ENCODE results near the gene PNN.

- TF ChIP-seq CTCF (IDR thresholded peaks at IDR 0.05) (no peak), POLR2A (IDR thresholded peaks at IDR 0.05) (no peak), POLR2AphosphoS5 (IDR thresholded peaks at IDR 0.05) (no peak), EP300 (IDR thresholded peaks at IDR 0.05) (no peak)
These were observed 16.7 kb upstream of the PNN start for GRCh38 chr14:39158222-39158858.

Data from gastroesophageal sphincter (tissue), 3 donors.